ENCODE data around the gene FGFRL1. TPM values are rescaled to one million over a fixed set of nuclear protein-coding genes. Genes with fewer than 3 reads are reported as not detected.

Gene FGFRL1
- total RNA-seq, 6 experiments from 2014 or later = 27.9 to 60.1 (median 45.7) TPM

- H3K4me1 ChIP-seq = no peaks in the 10 kb centered on the region
- no peak overlapping the region for H3K27ac ChIP-seq
- no peaks in the 10 kb centered on the region for H3K36me3 ChIP-seq
- intact Hi-C loops (cut with DNase I) = no loop called here
- H3K4me3 ChIP-seq = no peak overlapping the region
- no peak for TF ChIP-seq POLR2A (IDR thresholded peaks at IDR 0.05)
- no peak for TF ChIP-seq CTCF (IDR thresholded peaks at IDR 0.05)
- H3K27me3 ChIP-seq = no peaks in the 10 kb centered on the region
- no peak for DNase-seq
- no peak for ATAC-seq
- WGBS (ENCODE audit: insufficient coverage, low coverage, low lambda C conversion rate, missing lambda C conversion rate) = 24% methylated on average over 5 of the region's 36 CpGs
- no peaks in the 10 kb centered on the region for H3K9me3 ChIP-seq
Measured at GRCh38 chr4:1041147-1041935, 29.9 kb downstream of the FGFRL1 start.

DNA sequence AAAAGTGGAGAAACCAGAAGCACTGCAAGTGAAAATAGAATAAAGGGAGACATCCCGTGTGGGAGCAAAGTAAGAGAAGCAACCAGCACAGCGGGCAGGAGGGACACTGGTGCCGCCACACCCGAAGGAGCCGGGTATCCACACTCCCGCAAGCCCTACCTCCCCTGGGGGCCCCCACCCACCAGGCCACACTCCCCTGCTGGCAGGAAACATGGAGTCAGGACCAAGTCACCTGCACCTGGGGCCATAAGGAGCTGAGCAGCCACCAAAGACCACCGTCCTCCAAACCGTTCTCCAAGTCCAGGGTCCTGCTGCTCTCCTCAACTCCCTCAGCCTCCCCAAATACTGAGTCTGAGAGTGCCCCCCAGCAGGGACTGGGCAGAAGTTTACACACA lies 30.5 kb downstream of the FGFRL1 start:
- Histone ChIP-seq H3K4me1 (peaks cover 0 to 2% (median under 1%) of the 10 kb centered on the region in 4 donors), H3K36me3 (no peaks in the 10 kb centered on the region), H3K4me3 (no peak overlapping the region), H3K27me3 (no peaks in the 10 kb centered on the region), H3K9me3 (no peaks in the 10 kb centered on the region), H3K27ac (no peak overlapping the region)
- DNase-seq = peak in 1 of 3 donors; percentile 29
- 63% methylated on average over 2 of the region's 8 CpGs for WGBS (ENCODE audit: insufficient coverage, low coverage, low lambda C conversion rate, missing lambda C conversion rate)
- no peak for ATAC-seq
- intact Hi-C loops (cut with DNase I) = no loop called here
- TF ChIP-seq CTCF (IDR thresholded peaks at IDR 0.05) = no peak
- no peak for TF ChIP-seq POLR2A (IDR thresholded peaks at IDR 0.05)

- H3K27ac ChIP-seq = no peak overlapping the region
- peaks cover 0 to 7% (median 4%) of the 10 kb centered on the region in 4 donors for H3K4me1 ChIP-seq
- 87% methylated on average over 17 of the region's 17 CpGs for WGBS (ENCODE audit: insufficient coverage, low coverage, low lambda C conversion rate, missing lambda C conversion rate)
- DNase-seq (peak in 1 of 3 donors; percentile 46), ATAC-seq (no peak)
- no peaks in the 10 kb centered on the region for H3K36me3 ChIP-seq
- no peaks in the 10 kb centered on the region for H3K9me3 ChIP-seq
- TF ChIP-seq CTCF (IDR thresholded peaks at IDR 0.05) (no peak), POLR2A (IDR thresholded peaks at IDR 0.05) (no peak)
- no peak overlapping the region for H3K4me3 ChIP-seq
- no peaks in the 10 kb centered on the region for H3K27me3 ChIP-seq
- intact Hi-C loops (cut with DNase I) = no loop called here
Measured at GRCh38 chr4:1042352-1043055, 31.1 kb downstream of the FGFRL1 start.

GRCh38 chr4:1043162-1043561 lies 31.7 kb downstream of the FGFRL1 start:
- H3K27me3 ChIP-seq = no peaks in the 10 kb centered on the region
- no peak overlapping the region for H3K27ac ChIP-seq
- 83% methylated on average over 6 of the region's 7 CpGs for WGBS (ENCODE audit: insufficient coverage, low coverage, low lambda C conversion rate, missing lambda C conversion rate)
- no peaks in the 10 kb centered on the region for H3K9me3 ChIP-seq
- peaks cover 0 to 12% (median 4%) of the 10 kb centered on the region in 4 donors for H3K4me1 ChIP-seq
- TF ChIP-seq CTCF (IDR thresholded peaks at IDR 0.05) (no peak), POLR2A (IDR thresholded peaks at IDR 0.05) (no peak)
- ATAC-seq (no peak), DNase-seq (no peak)
- no peaks in the 10 kb centered on the region for H3K36me3 ChIP-seq
- no peak overlapping the region for H3K4me3 ChIP-seq
- intact Hi-C loops (cut with DNase I) = no loop called here

All from right lobe of liver (tissue), 6 donors.